GM21390 (cell line): ENCODE measurements around the gene SCT.
"Not testable (repeated sequence)": the region's sequence is repeated elsewhere in the genome, so short reads cannot be mapped to it uniquely, and the experiment has no call there.

ENCODE experiments used
- ATAC-seq: cut with Tn5 transposase; IDR thresholded peaks from one replicate; pipeline ENCODE4 v1.9.1; 2021; ENCODE audit not compliant: unreplicated experiment

SCT gene, protein sequence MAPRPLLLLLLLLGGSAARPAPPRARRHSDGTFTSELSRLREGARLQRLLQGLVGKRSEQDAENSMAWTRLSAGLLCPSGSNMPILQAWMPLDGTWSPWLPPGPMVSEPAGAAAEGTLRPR

DNA sequence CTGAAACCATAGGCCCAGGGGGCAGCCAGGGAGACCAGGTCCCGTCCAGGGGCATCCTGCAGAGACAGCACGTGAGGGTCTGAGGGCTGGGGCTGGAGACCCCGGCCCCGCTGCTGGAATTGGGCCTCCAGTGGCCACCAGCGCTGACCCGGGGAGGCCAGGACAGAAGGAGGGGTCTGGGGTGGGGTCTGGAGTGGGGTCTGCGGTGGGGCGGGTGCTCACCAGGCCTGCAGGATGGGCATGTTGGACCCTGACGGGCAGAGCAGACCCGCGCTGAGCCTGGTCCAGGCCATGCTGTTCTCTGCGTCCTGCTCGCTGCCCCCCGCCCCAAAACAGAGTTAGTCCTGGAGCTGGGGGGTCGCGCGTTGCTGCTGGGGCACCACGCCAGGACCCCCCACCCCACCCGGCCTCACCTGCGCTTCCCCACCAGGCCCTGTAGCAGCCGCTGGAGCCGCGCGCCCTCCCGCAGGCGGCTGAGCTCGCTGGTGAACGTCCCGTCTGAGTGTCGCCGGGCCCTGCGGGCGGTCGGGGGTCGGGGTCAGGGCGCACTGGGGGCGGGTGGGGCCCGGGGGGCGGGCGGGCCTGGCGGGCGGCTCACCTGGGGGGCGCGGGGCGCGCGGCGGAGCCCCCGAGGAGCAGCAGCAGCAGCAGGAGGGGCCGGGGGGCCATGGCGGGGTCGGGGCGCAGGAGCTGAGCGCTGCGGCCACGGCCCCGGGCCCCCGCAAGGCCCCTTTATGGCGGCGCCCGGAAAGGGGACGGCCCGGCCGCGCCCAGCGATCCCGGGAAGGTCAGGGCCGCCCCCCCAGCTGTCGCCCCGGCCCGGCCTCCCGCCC, at the start of gene SCT:
Gene SCT, minus strand, starts transcription at position 707 of the 833 bp plus-strand sequence. Its CDS starts 38 bp downstream, at position 669.
- ATAC-seq, result no peak

DNA sequence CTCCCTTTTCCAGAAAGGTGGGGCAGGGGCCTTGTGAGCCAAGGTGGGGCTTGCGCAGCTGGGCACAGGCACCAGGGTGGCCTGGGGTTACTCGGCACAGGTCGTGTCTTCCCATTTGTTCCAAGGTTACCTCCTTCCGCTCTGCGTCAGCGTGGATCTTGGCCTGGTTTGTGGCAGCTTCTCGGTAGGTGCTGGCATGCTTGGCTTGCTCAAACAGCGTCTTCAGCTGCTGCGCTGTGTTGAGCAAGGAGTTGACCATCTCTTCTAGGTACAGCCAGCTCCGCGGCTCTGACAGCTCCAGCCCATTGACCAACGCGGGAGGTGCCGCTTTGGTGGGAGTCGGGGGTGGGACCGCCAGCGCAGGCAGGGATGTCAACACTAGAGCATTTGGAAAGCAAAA, 47.4 kb upstream of the SCT start:
- ATAC-seq, result no peak

DNA sequence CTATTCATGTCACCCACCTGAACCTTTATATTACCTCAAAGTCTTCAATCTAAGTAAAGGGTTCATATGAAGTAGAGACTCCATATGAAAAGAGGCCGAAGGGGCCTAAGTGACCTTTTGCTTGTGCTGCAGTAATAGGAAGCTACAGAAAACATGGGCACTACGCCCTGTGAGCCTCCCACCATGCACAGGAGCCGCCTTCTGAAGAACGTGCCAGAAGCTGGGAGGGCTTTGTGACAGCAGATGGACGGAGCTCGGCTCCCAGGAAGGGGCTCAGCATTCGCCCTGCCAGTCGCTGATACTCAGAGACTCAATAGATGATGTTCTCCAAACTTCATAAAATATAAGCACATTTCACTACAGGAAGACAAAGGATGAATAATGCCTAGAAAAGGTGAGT, 46.9 kb upstream of the SCT start:
- no peak for ATAC-seq

DNA sequence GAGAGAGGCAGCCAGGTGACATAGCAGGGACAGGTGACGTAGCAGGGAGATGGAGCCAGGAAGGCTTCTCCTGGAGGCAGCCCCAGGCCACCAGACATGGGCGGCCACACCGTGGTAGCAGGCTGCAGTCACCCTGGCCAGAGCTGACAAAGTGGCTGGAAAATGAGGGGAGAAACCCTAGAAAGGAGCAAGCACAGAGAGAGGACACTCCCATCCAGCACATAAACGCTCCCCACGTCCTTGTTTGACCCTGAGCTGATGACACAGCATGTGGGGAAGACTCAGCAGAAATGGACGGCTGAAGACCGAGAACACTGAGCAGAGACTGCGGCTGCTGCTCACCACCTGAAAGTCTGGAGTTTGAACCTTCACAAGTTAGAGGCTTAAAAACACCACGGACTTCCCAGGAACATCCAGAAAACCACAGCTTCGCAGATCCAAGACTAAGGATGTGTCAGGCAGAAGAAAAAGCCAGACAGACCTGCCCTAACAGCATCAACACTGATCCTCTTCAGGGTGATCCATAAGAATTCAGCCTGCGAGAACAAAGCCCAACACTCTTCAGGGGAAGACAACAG, 38.8 kb upstream of the SCT start:
- no peak for ATAC-seq

DNA sequence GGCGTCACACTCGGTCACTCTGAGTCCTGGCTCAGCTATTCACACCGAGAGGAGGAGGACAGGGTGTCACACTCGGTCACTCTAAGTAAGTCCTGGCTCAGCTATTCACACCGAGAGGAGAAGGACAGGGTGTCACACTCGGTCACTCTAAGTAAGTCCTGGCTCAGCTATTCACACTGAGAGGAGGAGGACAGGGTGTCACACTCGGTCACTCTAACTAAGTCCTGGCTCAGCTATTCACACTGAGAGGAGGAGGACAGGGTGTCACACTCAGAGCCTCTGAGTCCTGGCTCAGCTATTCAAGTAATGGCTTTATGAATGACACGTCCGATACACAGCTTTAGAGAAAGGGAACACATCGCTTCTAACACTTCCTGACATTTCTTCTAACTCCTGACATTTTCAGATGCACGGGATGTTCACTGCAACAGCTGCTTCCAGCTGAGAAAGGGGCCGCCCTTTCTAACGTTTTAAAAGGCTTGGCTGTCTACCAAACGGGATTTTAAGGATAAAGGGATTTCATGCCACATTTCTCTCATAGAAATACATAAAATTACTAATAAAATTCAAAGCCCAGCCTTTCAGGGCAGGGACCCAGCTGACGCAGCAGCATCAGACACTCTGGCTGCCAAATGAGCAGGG, 38.2 kb upstream of the SCT start:
- ATAC-seq, result no peak

DNA sequence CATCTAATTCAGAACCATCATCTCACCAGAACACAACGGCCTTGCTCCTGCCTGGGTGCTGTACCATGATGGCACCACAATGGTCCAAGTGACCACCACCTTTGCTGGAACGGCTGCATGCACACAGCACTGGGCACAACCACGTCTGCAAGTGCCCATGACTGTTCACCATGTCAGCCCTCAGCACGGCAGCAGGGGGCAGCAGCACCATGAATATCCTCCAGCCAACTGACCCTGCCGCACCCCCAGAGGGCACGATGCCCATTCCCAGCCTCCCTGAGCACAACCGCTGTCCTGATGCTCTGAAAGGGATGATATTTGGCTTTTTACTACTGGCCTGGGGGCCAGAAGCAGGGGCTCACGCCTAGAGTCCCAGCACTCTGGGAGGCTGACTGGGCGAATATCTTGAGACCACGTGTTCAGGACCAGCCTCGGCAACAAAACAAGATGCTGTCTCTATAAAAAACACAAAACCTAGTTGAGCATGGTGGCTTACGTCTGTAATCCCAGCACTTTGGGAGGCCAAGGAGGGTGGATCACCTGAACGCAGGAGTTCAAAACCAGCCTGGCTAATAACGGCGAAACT, 35.8 kb upstream of the SCT start:
- no peak for ATAC-seq

DNA sequence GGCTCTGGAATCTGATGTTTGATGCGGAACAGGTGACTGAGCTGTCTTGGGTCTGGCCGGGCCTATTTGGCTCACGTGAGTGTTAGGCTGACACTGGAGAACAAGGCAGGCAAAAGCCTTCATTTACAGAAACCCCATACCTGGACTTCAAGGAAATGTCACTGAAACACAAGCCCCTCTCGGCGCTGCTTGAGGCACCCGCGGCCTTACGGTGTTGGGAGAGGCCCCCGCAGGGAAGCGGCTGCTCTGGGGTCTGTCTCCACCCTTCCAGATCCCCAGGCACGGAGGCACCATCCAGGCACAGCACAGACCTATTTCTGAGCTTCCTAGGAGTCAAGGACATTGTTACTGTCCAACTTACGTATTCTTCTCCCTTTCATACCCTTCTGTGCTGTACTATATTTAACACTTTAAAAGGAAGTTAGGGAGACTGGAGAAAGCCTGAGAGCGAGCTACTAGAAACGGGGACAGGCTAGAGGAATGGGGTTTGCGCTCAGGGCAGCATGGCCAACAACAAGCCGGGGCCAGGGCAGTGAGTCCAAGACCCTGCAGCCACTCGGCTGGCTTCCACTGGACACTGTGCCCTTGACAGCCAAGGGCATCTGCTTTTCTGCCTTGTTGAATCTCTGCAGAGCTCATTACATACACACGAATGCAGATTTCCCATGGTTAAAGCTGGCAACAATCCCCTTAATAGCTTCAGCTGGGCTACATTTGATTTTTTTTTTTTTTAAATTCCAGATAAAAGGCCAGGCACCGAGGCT, 33.9 kb upstream of the SCT start:
- ATAC-seq, result no peak

DNA sequence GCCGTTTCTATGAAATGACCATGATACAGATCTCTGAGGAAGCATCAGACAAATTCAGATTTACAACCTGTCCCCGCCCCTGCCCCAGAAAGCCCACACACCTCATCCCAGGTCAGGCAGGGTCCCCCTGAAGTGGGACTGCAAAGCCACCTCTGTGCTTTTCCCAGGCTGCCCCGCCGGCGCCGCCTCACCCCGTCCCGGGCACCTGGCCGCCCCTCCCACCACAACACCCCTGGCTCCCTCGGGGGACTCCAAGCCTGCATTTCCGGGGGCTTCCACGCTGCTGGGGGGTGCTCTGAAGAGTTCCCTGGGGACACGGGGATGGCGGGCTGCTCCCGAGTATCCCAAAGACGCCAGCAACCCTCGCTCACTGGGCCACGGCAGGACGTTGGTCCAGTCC, 33.3 kb upstream of the SCT start:
- no peak for ATAC-seq

DNA sequence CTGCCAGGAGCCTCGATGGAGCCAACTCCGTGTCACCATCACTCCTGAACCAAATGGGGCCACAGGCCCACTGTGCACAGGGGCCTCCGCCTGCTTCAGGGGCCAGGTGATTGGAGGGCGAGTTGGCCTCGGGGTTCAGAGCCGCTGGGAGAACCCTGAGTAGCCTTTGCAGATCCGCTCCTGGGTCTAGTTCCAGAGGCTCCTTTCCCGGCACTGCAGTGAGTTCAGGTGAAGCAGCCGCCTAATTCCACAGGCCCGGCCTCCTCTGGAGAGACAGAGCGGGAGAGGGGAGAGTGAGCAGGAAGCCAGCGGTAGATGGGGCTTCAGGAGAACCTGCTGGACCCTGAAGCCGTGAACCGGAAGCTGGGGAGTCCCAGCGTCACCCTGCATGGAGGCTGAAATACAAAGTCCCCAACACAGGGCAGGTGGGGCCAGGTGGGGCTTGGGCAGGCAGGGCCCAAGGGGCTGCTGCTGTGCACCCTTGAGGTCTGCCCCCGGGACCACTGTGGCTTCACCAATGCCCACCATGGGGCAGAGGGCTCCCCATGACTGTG, 32.6 kb upstream of the SCT start:
- no peak for ATAC-seq

DNA sequence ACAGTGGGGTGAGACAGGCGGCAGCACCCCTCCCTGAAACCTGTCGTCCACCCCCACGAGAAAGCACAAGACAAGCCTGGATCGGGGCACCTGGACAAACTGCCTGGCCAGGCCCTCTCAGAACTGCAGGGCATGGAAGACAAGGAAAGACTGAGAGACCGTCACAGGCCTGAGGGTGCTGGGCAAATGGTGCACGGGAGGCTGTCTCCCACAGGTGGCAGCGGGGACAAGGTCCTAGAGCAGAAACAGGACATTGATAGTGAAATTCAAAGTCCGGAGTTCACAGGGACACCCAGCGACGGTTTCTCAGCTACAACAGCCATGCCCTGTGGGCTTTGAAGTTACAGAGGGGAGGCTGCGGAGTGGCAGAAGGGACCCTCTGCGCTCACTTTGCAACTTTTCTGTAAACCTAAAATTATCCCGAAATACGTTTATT, 30.7 kb upstream of the SCT start:
- ATAC-seq, result no peak

DNA sequence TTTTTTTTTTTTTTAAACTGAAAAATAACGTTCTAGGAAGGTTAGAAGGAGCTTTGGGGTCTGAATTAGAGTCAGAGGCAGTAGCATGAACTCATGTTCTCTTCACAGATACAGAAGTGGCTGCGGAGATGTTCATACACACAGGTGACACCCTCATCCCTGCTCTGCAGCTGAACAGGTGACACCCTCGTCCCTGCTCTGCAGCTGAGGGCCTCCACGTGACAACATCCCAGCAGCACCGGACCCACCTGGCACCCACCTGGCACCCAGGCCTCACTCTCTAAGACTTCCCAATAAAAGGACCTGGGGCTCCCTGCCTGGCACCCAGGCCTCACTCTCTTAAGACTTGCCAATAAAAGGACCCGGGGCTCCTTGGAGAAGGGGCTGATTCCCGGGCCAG, 29.9 kb upstream of the SCT start:
- ATAC-seq, result no peak

DNA sequence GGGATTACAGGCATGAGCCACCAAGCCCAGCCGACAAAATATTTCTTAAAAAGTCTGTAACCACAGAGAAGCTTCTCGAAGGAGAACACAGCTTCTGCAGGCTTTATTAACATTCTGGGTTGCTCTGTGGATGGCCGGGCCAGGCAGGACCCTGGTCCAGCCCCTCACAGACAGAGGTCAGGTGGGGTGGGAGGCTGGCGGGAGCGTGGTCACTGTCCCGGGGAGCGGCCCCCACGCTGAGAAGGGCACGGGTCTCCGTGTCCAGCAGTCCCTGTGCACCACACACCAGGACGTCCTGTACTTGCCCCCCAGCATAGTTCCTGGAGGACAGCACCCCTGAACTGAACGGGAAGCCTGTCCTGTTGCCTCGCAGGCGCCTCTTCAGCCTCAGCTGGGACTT, 29.4 kb upstream of the SCT start:
- ATAC-seq, result no peak

DNA sequence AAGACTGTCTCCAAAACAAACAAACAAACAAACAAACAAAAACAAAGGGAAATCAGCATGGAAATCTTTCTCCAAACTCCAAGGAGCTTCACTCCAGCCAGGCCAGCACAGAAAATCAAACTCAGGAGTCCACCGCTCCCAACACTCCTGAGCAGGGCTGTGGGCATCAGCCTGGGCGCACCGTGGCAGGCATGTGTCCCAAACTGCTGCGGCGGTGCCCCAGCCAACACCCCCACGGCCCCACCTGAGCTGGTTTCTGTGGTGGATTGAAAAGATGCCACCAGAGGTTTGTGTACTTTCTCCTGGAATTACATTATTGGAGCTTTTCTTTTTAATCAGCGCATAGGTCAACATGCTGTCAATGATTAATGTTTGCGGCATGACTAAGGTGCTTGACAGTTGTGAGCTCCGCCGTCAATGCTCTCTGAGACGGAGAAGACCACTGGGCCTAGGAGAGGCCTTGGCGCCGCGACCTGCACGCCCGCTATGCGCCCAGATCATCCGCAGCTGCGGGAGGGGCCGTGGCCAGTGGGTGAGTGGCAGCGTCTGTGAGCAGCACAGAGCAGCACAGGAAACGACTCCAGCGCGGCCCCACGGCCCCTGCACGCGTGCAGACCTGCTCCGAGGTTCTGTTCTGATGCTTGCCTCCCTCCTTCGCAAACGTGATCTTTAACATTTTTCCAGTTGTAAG, 28.2 kb upstream of the SCT start:
- ATAC-seq, result no peak

DNA sequence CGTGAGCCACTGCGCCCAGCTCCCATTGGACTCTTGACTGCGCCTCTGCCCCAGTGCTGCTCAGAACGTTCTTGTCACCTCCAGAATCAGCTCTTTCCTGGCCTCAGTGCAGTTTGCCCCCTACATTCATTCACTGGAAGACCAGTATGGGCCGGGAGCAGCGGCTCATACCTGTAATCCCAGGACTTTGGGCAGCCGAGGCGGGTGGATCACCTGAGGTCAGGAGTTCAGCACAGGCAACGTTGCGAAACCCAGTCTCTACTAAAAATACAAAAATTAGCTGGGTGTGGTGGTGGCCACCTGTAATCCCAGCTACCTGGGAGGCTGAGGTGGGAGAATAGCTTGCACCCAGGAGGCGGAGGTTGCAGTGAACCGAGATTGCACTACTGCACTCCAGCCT, 27.5 kb upstream of the SCT start:
- ATAC-seq, result not testable (repeated sequence)

DNA sequence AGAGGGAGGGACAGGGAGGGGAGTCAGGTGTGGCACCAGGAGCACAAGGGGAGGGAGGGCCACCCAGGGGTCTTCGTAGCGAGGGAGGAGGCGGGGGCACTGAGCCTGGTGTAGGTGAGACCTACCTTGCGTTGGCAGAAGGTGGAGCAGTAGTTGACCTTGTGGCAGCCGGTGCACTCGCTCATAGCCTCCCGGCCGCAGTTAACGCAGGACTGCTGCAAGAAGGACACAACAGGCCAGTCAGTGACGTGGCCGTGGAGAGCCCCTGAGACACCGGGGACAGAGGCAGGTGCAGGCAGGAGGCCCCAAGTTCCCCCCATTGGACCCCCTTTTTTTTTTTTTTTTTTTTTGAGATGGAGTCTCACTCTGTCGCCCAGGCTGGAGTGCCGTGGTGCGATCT, 26.9 kb upstream of the SCT start:
- no peak for ATAC-seq

DNA sequence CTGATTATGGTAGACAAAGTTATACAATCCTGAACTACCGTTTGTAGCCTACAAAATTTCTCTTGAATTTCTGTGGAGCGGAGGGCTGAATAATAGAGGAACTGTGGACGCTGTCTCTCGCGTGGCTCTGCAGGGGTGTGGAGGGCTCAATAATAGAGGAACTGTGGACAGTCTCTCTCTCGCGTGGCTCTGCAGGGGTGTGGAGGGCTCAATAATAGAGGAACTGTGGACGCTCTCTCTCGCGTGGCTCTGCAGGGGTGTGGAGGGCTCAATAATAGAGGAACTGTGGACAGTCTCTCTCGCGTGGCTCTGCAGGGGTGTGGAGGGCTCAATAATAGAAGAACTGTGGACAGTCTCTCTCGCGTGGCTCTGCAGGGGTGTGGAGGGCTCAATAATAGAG, 26.2 kb upstream of the SCT start:
- ATAC-seq, result not testable (repeated sequence)

DNA sequence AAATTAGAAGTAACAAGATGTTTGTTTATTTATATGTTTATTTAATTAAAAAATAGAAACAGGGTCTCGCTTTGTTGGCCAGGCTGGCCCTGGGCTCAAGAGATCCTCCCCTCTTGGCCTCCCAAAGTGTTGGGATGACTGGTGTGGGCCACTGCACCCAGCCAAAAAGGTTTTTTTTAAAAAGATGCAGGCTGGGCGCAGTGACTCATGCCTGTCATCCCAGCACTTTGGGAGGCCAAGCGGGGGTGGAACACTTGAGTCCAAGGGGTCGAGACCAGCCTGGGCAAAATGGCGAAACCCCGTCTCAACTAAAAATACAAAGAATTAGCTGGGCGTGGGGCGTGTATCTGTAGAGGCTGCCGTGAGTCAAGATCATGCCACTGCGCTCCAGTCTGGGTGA, 23.5 kb upstream of the SCT start:
- no peak for ATAC-seq

DNA sequence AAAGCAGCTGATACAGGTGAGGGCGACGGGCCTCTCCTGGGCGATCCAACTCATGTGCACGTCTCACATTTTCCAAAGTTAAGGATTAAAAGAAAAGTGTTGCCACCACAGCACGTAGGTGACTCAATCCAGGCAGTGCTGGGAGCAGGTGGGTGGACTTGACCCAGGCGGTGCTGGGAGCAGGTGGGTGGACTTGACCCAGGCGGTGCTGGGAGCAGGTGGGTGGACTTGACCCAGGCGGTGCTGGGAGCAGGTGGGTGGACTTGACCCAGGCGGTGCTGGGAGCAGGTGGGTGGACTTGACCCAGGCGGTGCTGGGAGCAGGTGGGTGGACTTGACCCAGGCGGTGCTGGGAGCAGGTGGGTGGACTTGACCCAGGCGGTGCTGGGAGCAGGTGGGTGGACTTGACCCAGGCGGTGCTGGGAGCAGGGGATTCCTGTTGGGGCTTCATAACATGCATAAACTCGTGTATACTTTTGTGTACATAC, 20.7 kb upstream of the SCT start:
- not testable (repeated sequence) for ATAC-seq

DNA sequence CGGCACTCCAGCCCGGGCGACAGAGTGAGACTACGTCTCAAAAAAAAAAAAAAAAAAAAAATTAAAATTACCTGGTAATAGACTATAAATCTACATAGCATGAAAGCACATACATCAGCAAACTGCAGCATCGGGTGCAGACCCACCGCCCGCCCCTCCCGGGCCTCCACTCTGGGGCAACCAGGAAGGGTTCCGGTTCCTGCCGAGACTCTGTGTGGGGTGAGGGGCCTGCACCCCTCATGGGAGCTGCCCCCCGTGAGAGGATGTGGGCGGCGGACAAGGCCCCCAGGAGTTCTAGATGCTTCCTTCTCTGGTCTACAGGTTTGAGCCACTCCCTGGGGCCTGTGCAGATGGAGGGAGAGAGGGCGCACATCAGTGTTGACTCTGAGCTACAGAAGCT, 19.2 kb upstream of the SCT start:
- ATAC-seq, result no peak

DNA sequence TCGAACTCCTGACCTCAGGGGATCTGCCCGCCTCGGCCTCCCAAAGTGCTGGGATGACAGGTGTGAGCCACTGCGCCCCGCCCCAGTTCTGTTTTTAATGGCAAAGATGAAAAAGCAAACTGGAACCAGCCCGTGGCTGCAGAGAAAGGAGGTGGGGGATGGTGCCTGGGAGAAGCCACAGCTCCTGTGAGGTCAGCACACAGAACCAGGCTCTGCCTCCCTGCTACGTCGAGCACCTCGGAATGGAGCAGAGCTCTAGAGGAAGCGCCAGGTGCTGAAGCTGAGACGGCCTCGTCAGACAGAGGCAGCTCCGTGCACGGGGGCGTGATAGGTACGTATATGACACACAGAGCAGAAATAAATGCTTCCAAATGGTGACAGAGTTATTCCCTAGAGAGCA, 18.6 kb upstream of the SCT start:
- ATAC-seq, result no peak
